ENCODE results near the gene ST3GAL5.

GRCh38 chr2:85886141-85886540, 2.6 kb downstream of the ST3GAL5 start:
- TF ChIP-seq, protein P1, sequence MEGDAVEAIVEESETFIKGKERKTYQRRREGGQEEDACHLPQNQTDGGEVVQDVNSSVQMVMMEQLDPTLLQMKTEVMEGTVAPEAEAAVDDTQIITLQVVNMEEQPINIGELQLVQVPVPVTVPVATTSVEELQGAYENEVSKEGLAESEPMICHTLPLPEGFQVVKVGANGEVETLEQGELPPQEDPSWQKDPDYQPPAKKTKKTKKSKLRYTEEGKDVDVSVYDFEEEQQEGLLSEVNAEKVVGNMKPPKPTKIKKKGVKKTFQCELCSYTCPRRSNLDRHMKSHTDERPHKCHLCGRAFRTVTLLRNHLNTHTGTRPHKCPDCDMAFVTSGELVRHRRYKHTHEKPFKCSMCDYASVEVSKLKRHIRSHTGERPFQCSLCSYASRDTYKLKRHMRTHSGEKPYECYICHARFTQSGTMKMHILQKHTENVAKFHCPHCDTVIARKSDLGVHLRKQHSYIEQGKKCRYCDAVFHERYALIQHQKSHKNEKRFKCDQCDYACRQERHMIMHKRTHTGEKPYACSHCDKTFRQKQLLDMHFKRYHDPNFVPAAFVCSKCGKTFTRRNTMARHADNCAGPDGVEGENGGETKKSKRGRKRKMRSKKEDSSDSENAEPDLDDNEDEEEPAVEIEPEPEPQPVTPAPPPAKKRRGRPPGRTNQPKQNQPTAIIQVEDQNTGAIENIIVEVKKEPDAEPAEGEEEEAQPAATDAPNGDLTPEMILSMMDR (IDR thresholded peaks at IDR 0.05), result no peak
- no peak for TF ChIP-seq POLR2A (IDR thresholded peaks at IDR 0.05)

Data from sigmoid colon (tissue), 3 donors.